Measurements from ENCODE around the gene CCNT2.

CCNT2 gene

DNA sequence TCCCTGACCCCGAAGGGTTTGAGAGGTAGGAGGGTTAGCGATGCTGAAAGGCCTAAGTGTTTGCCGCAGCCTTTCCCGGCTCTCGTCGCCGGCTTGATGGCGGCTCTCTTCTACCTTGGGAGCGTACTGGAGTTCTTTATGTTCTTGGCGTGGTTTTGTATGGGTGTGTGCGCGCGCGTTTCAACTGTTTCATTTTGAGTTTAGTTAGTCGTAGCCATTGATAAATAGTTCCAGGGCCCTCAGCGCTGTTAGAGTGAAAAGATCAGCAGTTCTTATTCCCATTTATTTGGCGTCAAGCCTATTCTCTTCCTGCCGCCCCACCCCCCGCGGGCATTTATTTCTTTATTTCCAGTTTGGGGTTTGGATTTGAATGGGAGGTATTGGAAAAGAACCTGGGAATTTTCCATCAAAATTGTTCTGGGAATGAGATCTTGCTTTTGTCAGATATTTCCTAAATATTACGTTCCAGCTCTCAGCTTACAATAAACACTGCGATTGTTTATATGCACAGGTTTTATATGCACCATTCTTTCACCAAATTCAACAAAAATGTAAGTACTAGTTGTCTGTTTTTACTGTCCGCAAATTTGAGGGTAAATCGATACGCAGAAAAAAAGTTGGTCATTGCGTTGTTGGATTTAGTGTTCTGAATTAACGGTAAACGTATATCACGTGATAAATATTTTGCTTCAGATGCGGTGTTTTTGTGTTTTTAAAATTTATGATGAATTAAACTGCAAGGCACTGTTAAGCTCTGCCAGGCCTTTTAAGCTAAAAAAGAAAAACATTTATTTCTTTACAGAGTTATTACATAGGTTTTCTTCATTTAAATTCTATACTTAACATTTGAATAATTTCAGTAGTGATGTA lies 954 bp downstream of the CCNT2 start:
- no peaks in the 10 kb centered on the region for H3K9me3 ChIP-seq (ENCODE audit: control insufficient read depth, low read length)
- H2BK5ac ChIP-seq (ENCODE audit: low read depth, low read length, poor library complexity, severe bottlenecking): peak overlapping the region; percentile 92
- H2BK15ac ChIP-seq (ENCODE audit: low read depth, poor library complexity, severe bottlenecking): peak overlapping the region; percentile 80
- peak; percentile 56 for DNase-seq
- H3K79me1 ChIP-seq (replicated peaks; ENCODE audit: low read length, poor library complexity, severe bottlenecking): peaks cover 2% of the 10 kb centered on the region
- H3K18ac ChIP-seq (ENCODE audit: low read depth in 1 of 2, low read length in 2 of 2): peak overlapping the region in 1 of 2 experiments; percentile 98
- no peak overlapping the region for H2AFZ ChIP-seq (ENCODE audit: low read depth, low read length)
- H3K4me2 ChIP-seq (ENCODE audit: low read length, poor library complexity, severe bottlenecking): peak overlapping the region; percentile 68
- peak overlapping the region; percentile 98 for H4K8ac ChIP-seq (ENCODE audit: low read length)
- H3K27ac ChIP-seq (ENCODE audit: low read length, poor library complexity, severe bottlenecking): peak overlapping the region; percentile 100
- peak overlapping the region in 1 of 2 experiments; percentile 46 for H3K23ac ChIP-seq (ENCODE audit: low read length in 2 of 2)
- no peak overlapping the region for H2BK12ac ChIP-seq (ENCODE audit: low read length in 2 of 2)
- H2AK5ac ChIP-seq (ENCODE audit: low read length, severe bottlenecking): no peak overlapping the region
- WGBS: 6% methylated on average over 19 of the region's 30 CpGs
- H4K91ac ChIP-seq (ENCODE audit: low read length): peak overlapping the region; percentile 97
- H3K4me3 ChIP-seq (ENCODE audit: insufficient read depth in 1 of 2, low read depth in 1 of 2, low read length in 2 of 2): peak overlapping the region; percentile 90 to 96
- peak overlapping the region in 1 of 2 experiments; percentile 100 for H3K14ac ChIP-seq (ENCODE audit: low read length in 2 of 2)
- H3K9ac ChIP-seq (ENCODE audit: low read length): peak overlapping the region; percentile 100
- H3K36me3 ChIP-seq (ENCODE audit: control insufficient read depth in 1 of 2, insufficient read depth in 2 of 2, low read depth in 1 of 2, low read length in 2 of 2): peaks cover 0 to 11% of the 10 kb centered on the region in 2 experiments
- H3K27me3 ChIP-seq (ENCODE audit: control insufficient read depth in 1 of 2, insufficient read depth in 1 of 2, low read length in 2 of 2): no peaks in the 10 kb centered on the region
- H2BK120ac ChIP-seq (ENCODE audit: low read depth, low read length): peak overlapping the region; percentile 74
- H3K4me1 ChIP-seq (ENCODE audit: control insufficient read depth, insufficient read depth, low read depth, low read length): peaks cover 3% of the 10 kb centered on the region
- peak overlapping the region; percentile 96 to 100 for H3K4ac ChIP-seq (ENCODE audit: low read depth in 1 of 2, low read length in 2 of 2)

DNA sequence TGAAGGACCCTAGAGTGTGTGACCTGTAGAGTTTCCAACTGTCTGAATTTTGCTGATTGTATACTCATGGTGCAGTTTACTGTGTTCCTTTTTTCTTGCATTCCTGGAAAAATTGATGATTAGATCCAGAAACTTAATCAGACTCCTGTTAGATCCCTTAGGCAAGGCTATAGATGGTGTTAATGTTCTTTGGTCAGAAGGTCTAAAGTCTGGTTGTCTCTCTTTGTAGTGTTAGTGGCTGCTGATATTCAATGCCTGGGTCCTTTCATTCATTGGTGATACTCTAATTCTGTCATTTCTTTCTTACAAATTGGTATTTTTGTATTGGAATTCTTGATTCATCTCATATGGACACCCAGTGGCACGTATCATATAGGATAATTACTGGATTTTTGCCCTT lies 6.3 kb downstream of the CCNT2 start:
- H4K8ac ChIP-seq (ENCODE audit: low read length): no peak overlapping the region
- H3K9ac ChIP-seq (ENCODE audit: low read length): no peak overlapping the region
- H3K14ac ChIP-seq (ENCODE audit: low read length in 2 of 2): no peak overlapping the region
- H3K79me1 ChIP-seq (replicated peaks; ENCODE audit: low read length, poor library complexity, severe bottlenecking): no peaks in the 10 kb centered on the region
- peaks cover 10 to 20% of the 10 kb centered on the region in 2 experiments for H3K36me3 ChIP-seq (ENCODE audit: control insufficient read depth in 1 of 2, insufficient read depth in 2 of 2, low read depth in 1 of 2, low read length in 2 of 2)
- H3K4me2 ChIP-seq (ENCODE audit: low read length, poor library complexity, severe bottlenecking): no peak overlapping the region
- no CpG with 5 or more reads among the region's 1 CpG for WGBS
- H2BK15ac ChIP-seq (ENCODE audit: low read depth, poor library complexity, severe bottlenecking): no peak overlapping the region
- no peaks in the 10 kb centered on the region for H3K27me3 ChIP-seq (ENCODE audit: control insufficient read depth in 1 of 2, insufficient read depth in 1 of 2, low read length in 2 of 2)
- H3K23ac ChIP-seq (ENCODE audit: low read length in 2 of 2): no peak overlapping the region
- H2BK12ac ChIP-seq (ENCODE audit: low read length in 2 of 2): no peak overlapping the region
- DNase-seq: no peak
- no peak overlapping the region for H2AK5ac ChIP-seq (ENCODE audit: low read length, severe bottlenecking)
- H3K4me3 ChIP-seq (ENCODE audit: insufficient read depth in 1 of 2, low read depth in 1 of 2, low read length in 2 of 2): no peak overlapping the region
- no peak overlapping the region for H4K91ac ChIP-seq (ENCODE audit: low read length)
- H3K9me3 ChIP-seq (ENCODE audit: control insufficient read depth, low read length): no peaks in the 10 kb centered on the region
- H2BK5ac ChIP-seq (ENCODE audit: low read depth, low read length, poor library complexity, severe bottlenecking): no peak overlapping the region
- H3K4ac ChIP-seq (ENCODE audit: low read depth in 1 of 2, low read length in 2 of 2): no peak overlapping the region
- H2BK120ac ChIP-seq (ENCODE audit: low read depth, low read length): no peak overlapping the region
- no peak overlapping the region for H2AFZ ChIP-seq (ENCODE audit: low read depth, low read length)
- no peak overlapping the region for H3K27ac ChIP-seq (ENCODE audit: low read length, poor library complexity, severe bottlenecking)
- peaks cover 5% of the 10 kb centered on the region for H3K4me1 ChIP-seq (ENCODE audit: control insufficient read depth, insufficient read depth, low read depth, low read length)
- no peak overlapping the region for H3K18ac ChIP-seq (ENCODE audit: low read depth in 1 of 2, low read length in 2 of 2)

DNA sequence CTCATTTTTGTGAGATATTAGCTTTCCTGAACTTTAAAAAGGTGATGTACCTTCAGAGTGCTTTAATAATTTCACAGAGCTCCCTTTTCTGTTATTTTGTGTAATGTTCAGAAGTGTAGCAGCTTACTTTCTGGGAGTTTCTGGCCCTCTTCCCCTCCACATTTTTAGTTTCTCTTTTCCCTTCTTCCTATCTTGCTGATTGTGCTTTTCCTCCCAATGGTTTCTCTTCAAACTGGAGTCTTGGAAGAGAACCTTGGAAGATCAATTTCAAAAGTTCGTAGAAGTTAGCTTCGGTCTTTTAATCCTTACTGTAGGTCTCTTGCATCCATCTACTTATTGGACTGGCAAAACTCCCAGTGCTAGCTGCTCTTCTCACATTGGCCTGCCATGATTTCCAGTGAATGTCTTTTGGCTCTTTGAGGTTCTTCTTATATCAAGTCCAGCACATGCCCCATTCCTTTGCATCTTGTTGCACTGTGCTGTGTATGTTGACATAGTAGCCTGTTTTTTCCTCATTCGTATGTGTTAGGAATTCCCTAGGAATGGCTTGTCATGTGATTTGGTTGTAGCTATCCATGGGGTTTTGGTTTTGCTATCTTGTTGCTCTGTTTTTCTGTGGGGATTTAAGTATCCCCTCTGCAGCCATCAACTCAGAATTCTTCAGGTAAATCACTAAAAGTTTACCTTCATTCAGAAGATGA lies 7.8 kb downstream of the CCNT2 start:
- Histone ChIP-seq H3K79me1 (replicated peaks; ENCODE audit: low read length, poor library complexity, severe bottlenecking) (no peaks in the 10 kb centered on the region), H3K18ac (ENCODE audit: low read depth in 1 of 2, low read length in 2 of 2) (no peak overlapping the region), H4K91ac (ENCODE audit: low read length) (no peak overlapping the region), H2BK5ac (ENCODE audit: low read depth, low read length, poor library complexity, severe bottlenecking) (no peak overlapping the region), H3K4me1 (ENCODE audit: control insufficient read depth, insufficient read depth, low read depth, low read length) (peaks cover 5% of the 10 kb centered on the region), H2AK5ac (ENCODE audit: low read length, severe bottlenecking) (no peak overlapping the region), H2AFZ (ENCODE audit: low read depth, low read length) (no peak overlapping the region), H3K9me3 (ENCODE audit: control insufficient read depth, low read length) (no peaks in the 10 kb centered on the region), H2BK120ac (ENCODE audit: low read depth, low read length) (no peak overlapping the region), H3K36me3 (ENCODE audit: control insufficient read depth in 1 of 2, insufficient read depth in 2 of 2, low read depth in 1 of 2, low read length in 2 of 2) (peaks cover 10 to 27% of the 10 kb centered on the region in 2 experiments), H3K14ac (ENCODE audit: low read length in 2 of 2) (no peak overlapping the region), H2BK15ac (ENCODE audit: low read depth, poor library complexity, severe bottlenecking) (no peak overlapping the region), H3K23ac (ENCODE audit: low read length in 2 of 2) (no peak overlapping the region), H3K27ac (ENCODE audit: low read length, poor library complexity, severe bottlenecking) (peak overlapping the region; percentile 53), H3K4me2 (ENCODE audit: low read length, poor library complexity, severe bottlenecking) (no peak overlapping the region), H4K8ac (ENCODE audit: low read length) (no peak overlapping the region), H2BK12ac (ENCODE audit: low read length in 2 of 2) (no peak overlapping the region), H3K4me3 (ENCODE audit: insufficient read depth in 1 of 2, low read depth in 1 of 2, low read length in 2 of 2) (no peak overlapping the region), H3K4ac (ENCODE audit: low read depth in 1 of 2, low read length in 2 of 2) (no peak overlapping the region), H3K9ac (ENCODE audit: low read length) (no peak overlapping the region), H3K27me3 (ENCODE audit: control insufficient read depth in 1 of 2, insufficient read depth in 1 of 2, low read length in 2 of 2) (no peaks in the 10 kb centered on the region)
- WGBS: 86% methylated on average over 3 of the region's 3 CpGs
- peak; percentile 79 for DNase-seq

DNA sequence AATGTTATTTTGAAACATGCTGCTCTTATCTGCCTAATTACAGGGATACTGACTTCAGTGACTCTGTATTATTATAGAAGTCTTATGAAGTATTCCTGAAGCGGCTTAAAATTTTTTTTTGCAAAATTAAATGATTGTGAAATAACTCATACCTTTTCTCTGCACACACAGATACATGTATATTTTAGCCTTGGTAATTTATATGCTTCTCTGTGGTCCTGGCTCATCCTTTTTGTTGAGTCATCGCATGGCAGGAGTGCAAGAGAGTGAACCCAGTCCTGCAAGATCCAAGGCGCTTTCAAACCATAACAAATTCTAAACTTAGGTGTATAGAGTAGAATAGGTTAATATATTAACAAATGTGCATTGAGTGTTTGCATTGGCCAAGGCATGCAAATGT lies 8.6 kb downstream of the CCNT2 start:
- Histone ChIP-seq H3K27ac (ENCODE audit: low read length, poor library complexity, severe bottlenecking) (no peak overlapping the region), H2BK120ac (ENCODE audit: low read depth, low read length) (no peak overlapping the region), H4K91ac (ENCODE audit: low read length) (no peak overlapping the region), H3K23ac (ENCODE audit: low read length in 2 of 2) (no peak overlapping the region), H3K18ac (ENCODE audit: low read depth in 1 of 2, low read length in 2 of 2) (no peak overlapping the region), H3K9me3 (ENCODE audit: control insufficient read depth, low read length) (no peaks in the 10 kb centered on the region), H2AFZ (ENCODE audit: low read depth, low read length) (no peak overlapping the region), H2BK15ac (ENCODE audit: low read depth, poor library complexity, severe bottlenecking) (no peak overlapping the region), H3K4me1 (ENCODE audit: control insufficient read depth, insufficient read depth, low read depth, low read length) (peaks cover 8% of the 10 kb centered on the region), H4K8ac (ENCODE audit: low read length) (no peak overlapping the region), H3K27me3 (ENCODE audit: control insufficient read depth in 1 of 2, insufficient read depth in 1 of 2, low read length in 2 of 2) (no peaks in the 10 kb centered on the region), H3K4ac (ENCODE audit: low read depth in 1 of 2, low read length in 2 of 2) (no peak overlapping the region), H3K36me3 (ENCODE audit: control insufficient read depth in 1 of 2, insufficient read depth in 2 of 2, low read depth in 1 of 2, low read length in 2 of 2) (peaks cover 10 to 27% of the 10 kb centered on the region in 2 experiments), H2BK5ac (ENCODE audit: low read depth, low read length, poor library complexity, severe bottlenecking) (no peak overlapping the region), H2BK12ac (ENCODE audit: low read length in 2 of 2) (no peak overlapping the region), H3K4me2 (ENCODE audit: low read length, poor library complexity, severe bottlenecking) (no peak overlapping the region), H3K79me1 (replicated peaks; ENCODE audit: low read length, poor library complexity, severe bottlenecking) (no peaks in the 10 kb centered on the region), H3K14ac (ENCODE audit: low read length in 2 of 2) (no peak overlapping the region), H3K9ac (ENCODE audit: low read length) (no peak overlapping the region), H3K4me3 (ENCODE audit: insufficient read depth in 1 of 2, low read depth in 1 of 2, low read length in 2 of 2) (no peak overlapping the region), H2AK5ac (ENCODE audit: low read length, severe bottlenecking) (no peak overlapping the region)
- DNase-seq: peak; percentile 49
- WGBS: no CpG with 5 or more reads among the region's 3 CpGs
